Measurements from ENCODE around the gene CKAP4. TPM values are rescaled to one million over a fixed set of nuclear protein-coding genes. Genes with fewer than 3 reads are reported as not detected.

CKAP4 gene
- total and polyA plus RNA-seq, 4 donors: 13.1 to 28.0 (median 25.2) TPM

DNA sequence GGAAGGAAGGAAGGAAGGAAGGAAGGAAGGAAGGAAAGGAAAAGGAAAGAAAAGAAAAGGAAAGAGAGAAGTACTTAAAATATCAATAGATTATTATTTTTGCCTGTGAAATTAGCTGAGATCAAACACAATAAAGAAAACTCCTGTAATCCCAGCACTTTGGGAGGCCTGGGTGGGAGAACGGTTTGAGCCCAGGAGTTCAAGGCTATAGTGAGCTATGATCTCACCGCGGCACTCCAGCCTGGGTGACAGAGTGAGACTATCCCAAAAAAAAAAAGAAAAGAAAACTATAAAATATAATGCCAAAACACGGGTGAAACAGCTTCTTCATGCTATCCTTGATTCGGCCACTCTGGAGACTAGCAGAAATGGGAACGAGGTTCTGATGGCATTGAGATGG lies 26.2 kb upstream of the CKAP4 start:
- Histone ChIP-seq H3K9ac (ENCODE audit: low read depth in 1 of 2, low read length in 2 of 2) (peak overlapping the region; percentile 62 to 64), H3K27me3 (ENCODE audit: control insufficient read depth in 4 of 4, insufficient read depth in 4 of 4, low read length in 3 of 4) (no peaks in the 10 kb centered on the region), H3K4me1 (ENCODE audit: control insufficient read depth in 4 of 4, insufficient read depth in 4 of 4, low read length in 3 of 4) (peaks cover 7 to 30% (median 17%) of the 10 kb centered on the region in 4 donors), H3K4me3 (ENCODE audit: low read depth in 1 of 3, low read length in 3 of 3) (no peak overlapping the region), H3K36me3 (ENCODE audit: control insufficient read depth in 4 of 4, insufficient read depth in 3 of 4, low read depth in 1 of 4, low read length in 3 of 4) (no peaks in the 10 kb centered on the region), H3K27ac (ENCODE audit: low read depth in 1 of 2, low read length in 2 of 2) (peak overlapping the region; percentile 86 to 94), H3K9me3 (ENCODE audit: control insufficient read depth in 4 of 4, low read length in 3 of 4) (no peaks in the 10 kb centered on the region)
- TF ChIP-seq RXRA (IDR thresholded peaks at IDR 0.05): no peak
- TF ChIP-seq, protein P1, sequence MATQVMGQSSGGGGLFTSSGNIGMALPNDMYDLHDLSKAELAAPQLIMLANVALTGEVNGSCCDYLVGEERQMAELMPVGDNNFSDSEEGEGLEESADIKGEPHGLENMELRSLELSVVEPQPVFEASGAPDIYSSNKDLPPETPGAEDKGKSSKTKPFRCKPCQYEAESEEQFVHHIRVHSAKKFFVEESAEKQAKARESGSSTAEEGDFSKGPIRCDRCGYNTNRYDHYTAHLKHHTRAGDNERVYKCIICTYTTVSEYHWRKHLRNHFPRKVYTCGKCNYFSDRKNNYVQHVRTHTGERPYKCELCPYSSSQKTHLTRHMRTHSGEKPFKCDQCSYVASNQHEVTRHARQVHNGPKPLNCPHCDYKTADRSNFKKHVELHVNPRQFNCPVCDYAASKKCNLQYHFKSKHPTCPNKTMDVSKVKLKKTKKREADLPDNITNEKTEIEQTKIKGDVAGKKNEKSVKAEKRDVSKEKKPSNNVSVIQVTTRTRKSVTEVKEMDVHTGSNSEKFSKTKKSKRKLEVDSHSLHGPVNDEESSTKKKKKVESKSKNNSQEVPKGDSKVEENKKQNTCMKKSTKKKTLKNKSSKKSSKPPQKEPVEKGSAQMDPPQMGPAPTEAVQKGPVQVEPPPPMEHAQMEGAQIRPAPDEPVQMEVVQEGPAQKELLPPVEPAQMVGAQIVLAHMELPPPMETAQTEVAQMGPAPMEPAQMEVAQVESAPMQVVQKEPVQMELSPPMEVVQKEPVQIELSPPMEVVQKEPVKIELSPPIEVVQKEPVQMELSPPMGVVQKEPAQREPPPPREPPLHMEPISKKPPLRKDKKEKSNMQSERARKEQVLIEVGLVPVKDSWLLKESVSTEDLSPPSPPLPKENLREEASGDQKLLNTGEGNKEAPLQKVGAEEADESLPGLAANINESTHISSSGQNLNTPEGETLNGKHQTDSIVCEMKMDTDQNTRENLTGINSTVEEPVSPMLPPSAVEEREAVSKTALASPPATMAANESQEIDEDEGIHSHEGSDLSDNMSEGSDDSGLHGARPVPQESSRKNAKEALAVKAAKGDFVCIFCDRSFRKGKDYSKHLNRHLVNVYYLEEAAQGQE (IDR thresholded peaks at IDR 0.05): no peak
- no peak for TF ChIP-seq RAD21 (IDR thresholded peaks at IDR 0.05)
- no peak for TF ChIP-seq SP1 (IDR thresholded peaks at IDR 0.05)
- no peak for TF ChIP-seq FOXA2 (IDR thresholded peaks at IDR 0.05)
- TF ChIP-seq, protein P2, sequence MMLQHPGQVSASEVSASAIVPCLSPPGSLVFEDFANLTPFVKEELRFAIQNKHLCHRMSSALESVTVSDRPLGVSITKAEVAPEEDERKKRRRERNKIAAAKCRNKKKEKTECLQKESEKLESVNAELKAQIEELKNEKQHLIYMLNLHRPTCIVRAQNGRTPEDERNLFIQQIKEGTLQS (IDR thresholded peaks at IDR 0.05): no peak
- TF ChIP-seq FOXA1 (IDR thresholded peaks at IDR 0.05): no peak
- no peak for TF ChIP-seq TAF1 (conservative IDR thresholded peaks at IDR 0.05)
- TF ChIP-seq, protein P3, sequence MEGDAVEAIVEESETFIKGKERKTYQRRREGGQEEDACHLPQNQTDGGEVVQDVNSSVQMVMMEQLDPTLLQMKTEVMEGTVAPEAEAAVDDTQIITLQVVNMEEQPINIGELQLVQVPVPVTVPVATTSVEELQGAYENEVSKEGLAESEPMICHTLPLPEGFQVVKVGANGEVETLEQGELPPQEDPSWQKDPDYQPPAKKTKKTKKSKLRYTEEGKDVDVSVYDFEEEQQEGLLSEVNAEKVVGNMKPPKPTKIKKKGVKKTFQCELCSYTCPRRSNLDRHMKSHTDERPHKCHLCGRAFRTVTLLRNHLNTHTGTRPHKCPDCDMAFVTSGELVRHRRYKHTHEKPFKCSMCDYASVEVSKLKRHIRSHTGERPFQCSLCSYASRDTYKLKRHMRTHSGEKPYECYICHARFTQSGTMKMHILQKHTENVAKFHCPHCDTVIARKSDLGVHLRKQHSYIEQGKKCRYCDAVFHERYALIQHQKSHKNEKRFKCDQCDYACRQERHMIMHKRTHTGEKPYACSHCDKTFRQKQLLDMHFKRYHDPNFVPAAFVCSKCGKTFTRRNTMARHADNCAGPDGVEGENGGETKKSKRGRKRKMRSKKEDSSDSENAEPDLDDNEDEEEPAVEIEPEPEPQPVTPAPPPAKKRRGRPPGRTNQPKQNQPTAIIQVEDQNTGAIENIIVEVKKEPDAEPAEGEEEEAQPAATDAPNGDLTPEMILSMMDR (IDR thresholded peaks at IDR 0.05; ENCODE audit: low read depth, low read length, missing input control): no peak
- TF ChIP-seq YY1 (IDR thresholded peaks at IDR 0.05): no peak
- TF ChIP-seq, protein P4, sequence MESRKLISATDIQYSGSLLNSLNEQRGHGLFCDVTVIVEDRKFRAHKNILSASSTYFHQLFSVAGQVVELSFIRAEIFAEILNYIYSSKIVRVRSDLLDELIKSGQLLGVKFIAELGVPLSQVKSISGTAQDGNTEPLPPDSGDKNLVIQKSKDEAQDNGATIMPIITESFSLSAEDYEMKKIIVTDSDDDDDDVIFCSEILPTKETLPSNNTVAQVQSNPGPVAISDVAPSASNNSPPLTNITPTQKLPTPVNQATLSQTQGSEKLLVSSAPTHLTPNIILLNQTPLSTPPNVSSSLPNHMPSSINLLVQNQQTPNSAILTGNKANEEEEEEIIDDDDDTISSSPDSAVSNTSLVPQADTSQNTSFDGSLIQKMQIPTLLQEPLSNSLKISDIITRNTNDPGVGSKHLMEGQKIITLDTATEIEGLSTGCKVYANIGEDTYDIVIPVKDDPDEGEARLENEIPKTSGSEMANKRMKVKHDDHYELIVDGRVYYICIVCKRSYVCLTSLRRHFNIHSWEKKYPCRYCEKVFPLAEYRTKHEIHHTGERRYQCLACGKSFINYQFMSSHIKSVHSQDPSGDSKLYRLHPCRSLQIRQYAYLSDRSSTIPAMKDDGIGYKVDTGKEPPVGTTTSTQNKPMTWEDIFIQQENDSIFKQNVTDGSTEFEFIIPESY (IDR thresholded peaks at IDR 0.05): no peak
- TF ChIP-seq, protein P5, sequence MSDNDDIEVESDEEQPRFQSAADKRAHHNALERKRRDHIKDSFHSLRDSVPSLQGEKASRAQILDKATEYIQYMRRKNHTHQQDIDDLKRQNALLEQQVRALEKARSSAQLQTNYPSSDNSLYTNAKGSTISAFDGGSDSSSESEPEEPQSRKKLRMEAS (IDR thresholded peaks at IDR 0.05): no peak
- TF ChIP-seq JUND (IDR thresholded peaks at IDR 0.05): no peak
- no peak for TF ChIP-seq HNF4G (IDR thresholded peaks at IDR 0.05)
- TF ChIP-seq HNF4A (conservative IDR thresholded peaks at IDR 0.05): no peak
- no peak for TF ChIP-seq GABPA (IDR thresholded peaks at IDR 0.05 in 1 of 2, conservative IDR thresholded peaks at IDR 0.05 in 1 of 2)
- no peak for TF ChIP-seq NR2F2 (IDR thresholded peaks at IDR 0.05)
- 73% methylated on average over 6 of the region's 6 CpGs for WGBS
- no peak for DNase-seq (ENCODE audit: low spot score)
